Suprapubic skin (tissue), 4 donors: ENCODE data around the gene DNMT3A. TPM values are rescaled to one million over a fixed set of nuclear protein-coding genes. Genes with fewer than 3 reads are reported as not detected.
"Not testable (repeated sequence)": the region's sequence is repeated elsewhere in the genome, so short reads cannot be mapped to it uniquely, and the experiment has no call there.

Experiments
- DNase-seq, 2 donors: peaks; one replicate each; pipeline ENCODE4 v3.0.0-alpha.2; 2019; ENCODE audit warnings: low spot score in 2 of 2
- H3K27ac ChIP-seq: fragments of 200-600 bp; sonication (generic); one replicate; pipeline ENCODE4 v1.5.1; 2019
- H3K27me3 ChIP-seq: fragments of 200-600 bp; sonication (generic); one replicate; pipeline ENCODE4 v1.5.1; 2019
- H3K36me3 ChIP-seq: fragments of 200-600 bp; sonication (generic); one replicate; pipeline ENCODE4 v1.5.1; 2019
- H3K4me1 ChIP-seq: fragments of 200-600 bp; sonication (generic); one replicate; pipeline ENCODE4 v1.5.1; 2019
- H3K4me3 ChIP-seq: fragments of 200-600 bp; sonication (generic); one replicate; pipeline ENCODE4 v1.5.1; 2019; ENCODE audit warnings: mild to moderate bottlenecking
- H3K9me3 ChIP-seq: fragments of 200-600 bp; sonication (generic); one replicate; pipeline ENCODE4 v1.5.1; 2019
- EP300 ChIP-seq: sonication (generic); formaldehyde crosslinking; IDR thresholded peaks from one replicate; pipeline ENCODE4 v1.6.1; 2017; ENCODE audit warnings: antibody characterized with exemption
- POLR2A ChIP-seq, 2 donors: fragments of 450-650 bp; IDR thresholded peaks; one replicate each; pipeline ENCODE4 v1.6.1; 2017; ENCODE audit warnings: antibody characterized with exemption in 2 of 2, mild to moderate bottlenecking in 2 of 2, moderate library complexity in 2 of 2
- POLR2AphosphoS5 ChIP-seq, 3 donors: sonication (generic); formaldehyde crosslinking; IDR thresholded peaks; one replicate each; pipeline ENCODE4 v1.6.1; 2017; ENCODE audit warnings: antibody characterized with exemption in 3 of 3
- WGBS: methylation state at CpG from one replicate; pipeline ENCODE4 v1.1.5; 2018; 5-methylcytosine and 5-hydroxymethylcytosine counted together
- total RNA-seq, 4 donors: library from RNA; depleted of rRNA; stranded (reverse); fragments of >200 nt; gene quantifications; one replicate each; pipeline ENCODE4 v1.1.0, GENCODE V29; 2016
- TF ChIP-seq, protein P1 (sequence below), 2 donors: fragments of 200-600 bp in 1 of 2; fragments of 450-650 bp in 1 of 2; sonication (generic) in 1 of 2; IDR thresholded peaks; one replicate each; pipeline ENCODE4 v1.5.1; 2016 to 2019; ENCODE audit warnings: antibody characterized with exemption in 2 of 2, mild to moderate bottlenecking in 1 of 2, moderate library complexity in 1 of 2

The DNMT3A gene
- total RNA-seq, 4 donors from 2014 or later: 4.0 to 12.8 (median 9.5) TPM

DNA sequence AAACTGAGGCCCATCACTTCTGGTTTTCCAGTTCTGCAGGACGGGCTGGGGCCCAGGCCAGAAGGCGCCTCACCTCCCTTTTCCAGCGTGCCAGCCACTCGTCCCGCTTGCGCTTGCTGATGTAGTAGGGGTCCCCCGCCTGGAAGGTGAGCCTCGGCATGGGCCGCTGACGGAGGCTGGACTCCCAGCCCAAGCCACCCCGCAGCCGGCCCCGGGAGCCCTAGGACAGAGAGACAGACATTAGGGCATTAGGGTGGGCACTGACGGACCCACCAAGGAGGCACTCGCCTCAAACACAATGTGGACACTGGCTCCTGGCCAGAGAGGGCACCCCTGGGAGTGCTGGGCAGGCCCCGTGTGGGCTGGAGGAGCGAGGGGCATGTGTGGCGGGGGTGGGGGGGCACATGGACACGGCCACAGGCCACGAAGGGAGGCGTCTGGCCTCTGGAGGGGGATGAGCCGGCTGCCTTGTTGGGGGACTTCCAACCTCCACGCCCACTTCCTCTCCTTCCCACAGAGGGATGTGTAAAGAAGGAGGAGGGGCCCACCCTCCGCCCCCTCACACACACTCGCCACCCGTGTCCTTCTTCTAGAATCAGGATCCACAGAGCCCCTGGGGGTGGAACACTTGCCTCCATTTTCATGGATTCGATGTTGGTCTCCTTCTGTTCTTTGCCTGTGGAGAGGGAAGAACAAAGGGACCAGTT is 66.7 kb downstream of the DNMT3A start:
- Histone ChIP-seq H3K9me3 (no peaks in the 10 kb centered on the region), H3K27ac (peak overlapping the region; percentile 10), H3K4me1 (peaks cover 64% of the 10 kb centered on the region), H3K36me3 (peaks cover 14% of the 10 kb centered on the region), H3K4me3 (no peak overlapping the region), H3K27me3 (no peaks in the 10 kb centered on the region)
- WGBS: 73% methylated on average over 11 of the region's 27 CpGs
- no peak for DNase-seq
- TF ChIP-seq EP300 (no peak), POLR2A (IDR thresholded peaks at IDR 0.05) (no peak)
- TF ChIP-seq, protein P1, sequence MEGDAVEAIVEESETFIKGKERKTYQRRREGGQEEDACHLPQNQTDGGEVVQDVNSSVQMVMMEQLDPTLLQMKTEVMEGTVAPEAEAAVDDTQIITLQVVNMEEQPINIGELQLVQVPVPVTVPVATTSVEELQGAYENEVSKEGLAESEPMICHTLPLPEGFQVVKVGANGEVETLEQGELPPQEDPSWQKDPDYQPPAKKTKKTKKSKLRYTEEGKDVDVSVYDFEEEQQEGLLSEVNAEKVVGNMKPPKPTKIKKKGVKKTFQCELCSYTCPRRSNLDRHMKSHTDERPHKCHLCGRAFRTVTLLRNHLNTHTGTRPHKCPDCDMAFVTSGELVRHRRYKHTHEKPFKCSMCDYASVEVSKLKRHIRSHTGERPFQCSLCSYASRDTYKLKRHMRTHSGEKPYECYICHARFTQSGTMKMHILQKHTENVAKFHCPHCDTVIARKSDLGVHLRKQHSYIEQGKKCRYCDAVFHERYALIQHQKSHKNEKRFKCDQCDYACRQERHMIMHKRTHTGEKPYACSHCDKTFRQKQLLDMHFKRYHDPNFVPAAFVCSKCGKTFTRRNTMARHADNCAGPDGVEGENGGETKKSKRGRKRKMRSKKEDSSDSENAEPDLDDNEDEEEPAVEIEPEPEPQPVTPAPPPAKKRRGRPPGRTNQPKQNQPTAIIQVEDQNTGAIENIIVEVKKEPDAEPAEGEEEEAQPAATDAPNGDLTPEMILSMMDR (IDR thresholded peaks at IDR 0.05): no peak

DNA sequence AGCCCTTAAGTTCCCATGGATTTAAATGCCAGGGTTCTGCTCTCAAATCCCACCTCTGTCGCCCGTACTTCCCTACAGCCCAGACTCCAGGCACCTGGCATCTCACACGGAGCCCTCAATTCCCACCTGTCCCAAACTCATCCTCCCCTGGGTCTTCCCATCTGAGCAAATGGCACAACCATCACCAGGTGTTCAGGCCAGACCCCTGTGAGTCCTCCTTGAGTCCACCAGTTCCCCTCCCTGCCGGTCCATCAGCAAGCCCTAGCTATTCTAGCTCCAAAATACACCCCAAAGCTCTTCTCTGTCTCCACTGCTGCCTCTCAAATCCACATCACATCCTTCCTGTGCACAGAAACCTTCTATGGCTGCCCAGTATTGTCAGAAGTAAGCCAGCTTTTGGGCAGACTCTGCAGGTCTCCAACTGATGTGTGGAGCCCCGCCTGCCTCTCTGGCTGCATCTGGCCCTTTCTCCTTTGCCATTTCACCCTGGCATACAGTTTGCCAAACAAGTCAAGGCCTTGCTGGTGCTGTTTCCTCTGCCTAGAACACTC is 67.7 kb downstream of the DNMT3A start:
- Histone ChIP-seq H3K36me3 (peaks cover 24% of the 10 kb centered on the region), H3K27me3 (no peaks in the 10 kb centered on the region), H3K27ac (peak overlapping the region; percentile 49), H3K4me3 (no peak overlapping the region), H3K4me1 (peaks cover 54% of the 10 kb centered on the region), H3K9me3 (no peaks in the 10 kb centered on the region)
- TF ChIP-seq EP300 (no peak), POLR2A (IDR thresholded peaks at IDR 0.05) (no peak), POLR2AphosphoS5 (IDR thresholded peaks at IDR 0.05) (no peak)
- TF ChIP-seq, protein P1 (IDR thresholded peaks at IDR 0.05): no peak
- DNase-seq: no peak
- WGBS: 89% methylated on average over 5 of the region's 5 CpGs

DNA sequence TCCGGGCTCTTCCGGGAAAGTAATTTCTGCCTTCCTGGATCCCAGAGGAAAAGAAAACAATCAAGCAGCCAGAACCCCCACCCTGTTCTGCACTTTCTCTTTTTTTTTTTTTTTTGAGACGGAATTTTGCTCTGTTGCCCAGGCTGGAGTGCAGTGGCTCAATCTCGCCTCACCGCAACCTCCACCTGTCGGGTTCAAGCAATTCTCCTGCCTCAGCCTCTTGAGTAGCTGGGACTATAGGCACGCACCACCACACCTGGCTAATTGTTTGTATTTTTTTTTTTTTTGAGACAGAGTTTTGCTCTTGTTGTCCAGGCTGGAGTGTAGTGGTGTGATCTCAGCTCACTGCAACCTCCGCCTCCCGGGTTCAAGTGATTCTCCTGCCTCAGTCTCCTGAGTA is 69.0 kb downstream of the DNMT3A start:
- not testable (repeated sequence) for H3K4me3 ChIP-seq, H3K27me3 ChIP-seq, H3K9me3 ChIP-seq, DNase-seq, H3K27ac ChIP-seq
- WGBS: 85% methylated on average over 9 of the region's 9 CpGs
- H3K4me1 ChIP-seq: peaks cover 41% of the 10 kb centered on the region
- H3K36me3 ChIP-seq: peaks cover 35% of the 10 kb centered on the region

DNA sequence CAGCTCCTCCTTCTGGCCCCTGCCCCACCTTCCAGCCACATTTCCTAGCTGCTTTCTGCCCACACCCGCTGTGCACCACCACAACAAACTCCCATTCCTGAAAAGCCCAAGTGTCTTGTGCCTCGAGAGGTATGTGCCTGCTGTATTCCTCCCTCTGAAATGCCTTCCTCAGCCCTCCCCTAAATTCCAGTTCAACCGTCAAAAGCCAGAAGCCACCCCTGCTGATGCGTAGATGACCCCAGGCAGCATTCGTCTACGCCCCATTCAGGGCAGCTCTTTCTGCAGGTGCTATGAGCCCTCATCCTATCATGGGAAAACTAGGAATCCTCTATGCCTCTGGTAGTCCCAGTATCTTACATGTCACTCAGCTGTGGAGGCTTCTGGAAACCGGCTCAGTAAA is 71.7 kb downstream of the DNMT3A start:
- 92% methylated on average over 7 of the region's 7 CpGs for WGBS
- Histone ChIP-seq H3K27ac (no peak overlapping the region), H3K36me3 (peaks cover 37% of the 10 kb centered on the region)

DNA sequence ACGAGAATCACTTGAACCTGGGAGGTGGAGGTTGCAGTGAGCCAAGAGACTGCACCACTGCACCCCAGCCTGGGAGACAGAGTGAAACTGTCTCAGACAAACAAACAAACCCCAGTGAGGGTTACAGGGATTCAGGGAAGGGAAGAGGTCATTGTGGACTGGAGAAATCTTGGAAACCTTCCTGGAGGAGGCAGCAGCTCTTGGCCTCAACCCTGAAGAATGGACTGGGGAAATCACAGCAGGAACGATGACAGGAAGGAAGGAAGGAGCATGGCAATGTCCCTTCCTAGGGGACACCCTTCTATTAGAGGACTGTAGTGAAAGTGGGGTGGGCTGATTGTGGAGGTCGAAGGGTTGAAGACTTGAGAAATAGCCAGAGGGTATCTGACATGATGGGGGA is 72.5 kb downstream of the DNMT3A start:
- Histone ChIP-seq H3K36me3 (peaks cover 37% of the 10 kb centered on the region), H3K4me1 (peaks cover 19% of the 10 kb centered on the region), H3K27me3 (no peaks in the 10 kb centered on the region), H3K9me3 (no peaks in the 10 kb centered on the region), H3K4me3 (no peak overlapping the region), H3K27ac (no peak overlapping the region)
- TF ChIP-seq POLR2AphosphoS5 (IDR thresholded peaks at IDR 0.05) (no peak), POLR2A (IDR thresholded peaks at IDR 0.05) (no peak), EP300 (no peak)
- TF ChIP-seq, protein P1 (IDR thresholded peaks at IDR 0.05): no peak
- DNase-seq: no peak
- WGBS: 90% methylated on average over 3 of the region's 3 CpGs

More for the DNA sequence above, 71.7 kb downstream of the DNMT3A start:
- TF ChIP-seq, protein P1 (IDR thresholded peaks at IDR 0.05): no peak
- TF ChIP-seq POLR2A (IDR thresholded peaks at IDR 0.05): no peak
- no peak for TF ChIP-seq EP300
- Histone ChIP-seq H3K4me3 (no peak overlapping the region), H3K4me1 (peaks cover 19% of the 10 kb centered on the region), H3K27me3 (no peaks in the 10 kb centered on the region), H3K9me3 (no peaks in the 10 kb centered on the region)
- DNase-seq: no peak
